ENCODE results near the gene RAB12.
A peak's percentile ranks its signal among the peaks of the same experiment; 100 is the strongest.

The RAB12 gene

GRCh38 chr18:8654503-8655451 is 45.5 kb downstream of the RAB12 start:
- peak; percentile 28 for DNase-seq

- DNase-seq = no peak
Observed at GRCh38 chr18:8656232-8656631, 47.0 kb downstream of the RAB12 start.

GRCh38 chr18:8657050-8657820 is 48.0 kb downstream of the RAB12 start:
- DNase-seq = no peak

- peak; percentile 68 for DNase-seq
Observed at GRCh38 chr18:8657873-8658470, 48.7 kb downstream of the RAB12 start.

GRCh38 chr18:8658858-8659485 is 49.7 kb downstream of the RAB12 start:
- no peak for DNase-seq

- DNase-seq = no peak
Observed at GRCh38 chr18:8659609-8660242, 50.5 kb downstream of the RAB12 start.

- no peak for DNase-seq
Observed at GRCh38 chr18:8660316-8660715, 51.1 kb downstream of the RAB12 start.

- DNase-seq = peak; percentile 54
Observed at GRCh38 chr18:8661754-8662559, 52.7 kb downstream of the RAB12 start.

- DNase-seq = no peak
Observed at GRCh38 chr18:8662560-8663255, 53.5 kb downstream of the RAB12 start.

- DNase-seq = peak; percentile 45
Observed at GRCh38 chr18:8667846-8668245, 58.6 kb downstream of the RAB12 start.

- DNase-seq = no peak
Observed at GRCh38 chr18:8668381-8668780, 59.1 kb downstream of the RAB12 start.

- no peak for DNase-seq
Observed at GRCh38 chr18:8669571-8669970, 60.3 kb downstream of the RAB12 start.

GRCh38 chr18:8673256-8674209 is 64.3 kb downstream of the RAB12 start:
- no peak for DNase-seq

GRCh38 chr18:8675057-8675456 is 65.8 kb downstream of the RAB12 start:
- DNase-seq = no peak

- no peak for DNase-seq
Observed at GRCh38 chr18:8681196-8681595, 72.0 kb downstream of the RAB12 start.

GRCh38 chr18:8684577-8684976 is 75.3 kb downstream of the RAB12 start:
- DNase-seq = no peak

GRCh38 chr18:8685141-8685913 is 76.1 kb downstream of the RAB12 start:
- no peak for DNase-seq

- no peak for DNase-seq
Observed at GRCh38 chr18:8685914-8686216, 76.6 kb downstream of the RAB12 start.

GRCh38 chr18:8686611-8687010 is 77.4 kb downstream of the RAB12 start:
- DNase-seq = no peak
